Psoas muscle (tissue), 8 donors: ENCODE results near the gene GPR25. TPM values are rescaled to one million over a fixed set of nuclear protein-coding genes. Genes with fewer than 3 reads are reported as not detected.
A peak's percentile ranks its signal among the peaks of the same experiment; 100 is the strongest.

Experiments
- ATAC-seq, 4 donors: fragments of 200-7000 bp; cut with Tn5 transposase; one replicate each; pipeline ENCODE4 v1.9.1; 2020; ENCODE audit warnings: moderate library complexity in 3 of 4, mild to moderate bottlenecking in 2 of 4
- DNase-seq, 2 donors: peaks; one replicate each; pipeline ENCODE4 v3.0.0-alpha.2; 2020
- H3K27ac ChIP-seq: fragments of 200-600 bp; one replicate; pipeline ENCODE4 v1.8.0; 2022
- H3K27me3 ChIP-seq, 3 donors: fragments of 200-600 bp in 1 of 3; one replicate each; pipeline versions ENCODE4 v1.6.1 to v1.8.0; 2013 to 2022; ENCODE audit warnings: low read length in 2 of 3, mild to moderate bottlenecking in 2 of 3, moderate library complexity in 1 of 3; ENCODE audit not compliant: insufficient read depth in 3 of 3
- H3K36me3 ChIP-seq, 2 donors: fragments of 200-600 bp in 1 of 2; one replicate each; pipeline versions ENCODE4 v1.6.1 to v1.8.0; 2013 to 2022; ENCODE audit warnings: low read depth in 1 of 2, mild to moderate bottlenecking in 1 of 2, moderate library complexity in 1 of 2; ENCODE audit not compliant: insufficient read depth in 1 of 2
- H3K4me1 ChIP-seq: fragments of 200-600 bp; one replicate; pipeline ENCODE4 v1.8.0; 2022
- H3K4me3 ChIP-seq: fragments of 200-600 bp; one replicate; pipeline ENCODE4 v1.8.0; 2022; ENCODE audit warnings: mild to moderate bottlenecking
- H3K9me3 ChIP-seq: fragments of 200-600 bp; one replicate; pipeline ENCODE4 v1.8.0; 2022
- CTCF ChIP-seq: fragments of 200-600 bp; IDR thresholded peaks from one replicate; pipeline ENCODE4 v1.8.0; 2022; ENCODE audit warnings: antibody characterized with exemption
- WGBS, 3 donors: extraction: QIAGEN DNeasy Blood & Tissue Kit; methylation state at CpG; one replicate each; pipeline versions ENCODE4 v1.1.6 to v1.1.7; 2013; 5-methylcytosine and 5-hydroxymethylcytosine counted together
- intact Hi-C, 2 donors: fragments of 100-400 bp; cut with DNase I; formaldehyde crosslinking; loops; one replicate each; pipeline versions ENCODE4 v1.11.0 to v1.14.2; 2022
- polyA plus RNA-seq, 3 donors: library from polyadenylated mRNA; stranded (reverse); fragments of 200-250 nt; gene quantifications; one replicate each; pipeline ENCODE4 v1.2.3, GENCODE V29; 2013
- total RNA-seq, 4 donors: library from RNA; stranded (reverse); fragmentation: NEBNext Ultra II Directional in 2 of 4; extraction: Animal tissue kit (Norgen Biotek cat#: 25700) in 2 of 4; gene quantifications; one replicate each; pipeline versions ENCODE4 v1.2.1 to v1.2.4, GENCODE V29; 2021 to 2023
- donor health status: healthy with polysubstance abuse.
- donor health status: DM: no; HTN: no; CAD: no; lungs with moderate emphysema.
- donor health status: Bipolar disorder and iron deficiency.
- donor health status: healthy.
- donor health status: DM: yes; HTN: yes; CAD: no.
- donor health status: DM: no; HTN: no; CAD: no.
- donor health status: DM: no; HTN: no; CAD: no.
- donor health status: DM: yes; HTN: yes; CAD: no.

Gene GPR25
- total and polyA plus RNA-seq, 7 donors, result not detected

- H3K4me1 ChIP-seq, result peaks cover 2% of the 10 kb centered on the region
- H3K27ac ChIP-seq, result no peak overlapping the region
- no peaks in the 10 kb centered on the region for H3K9me3 ChIP-seq
- no peak overlapping the region for H3K4me3 ChIP-seq
- no peak for DNase-seq
- TF ChIP-seq CTCF, result no peak
- 89 to 99% (median 92%) methylated on average over 2 of the region's 2 CpGs for WGBS, 3 donors
- H3K36me3 ChIP-seq, result peaks cover 0 to 42% of the 10 kb centered on the region in 2 donors
- intact Hi-C loops, result no loop called here
- no peak for ATAC-seq
- no peaks in the 10 kb centered on the region for H3K27me3 ChIP-seq
These were observed 10.7 kb upstream of the GPR25 start for GRCh38 chr1:200861937-200862647.

GRCh38 chr1:200862713-200863415 is 9.9 kb upstream of the GPR25 start:
- no peaks in the 10 kb centered on the region for H3K9me3 ChIP-seq
- intact Hi-C loops, result no loop called here
- no peak for DNase-seq
- WGBS, 3 donors, result 93 to 96% (median 95%) methylated on average over 9 of the region's 9 CpGs
- ATAC-seq, result no peak
- TF ChIP-seq CTCF, result no peak
- peaks cover 0 to 34% of the 10 kb centered on the region in 2 donors for H3K36me3 ChIP-seq
- H3K27me3 ChIP-seq, result no peaks in the 10 kb centered on the region
- peaks cover 5% of the 10 kb centered on the region for H3K4me1 ChIP-seq
- H3K27ac ChIP-seq, result no peak overlapping the region
- H3K4me3 ChIP-seq, result no peak overlapping the region

GRCh38 chr1:200866116-200866515 is 6.7 kb upstream of the GPR25 start:
- no peak for TF ChIP-seq CTCF
- Histone ChIP-seq H3K4me1 (peaks cover 5% of the 10 kb centered on the region), H3K4me3 (no peak overlapping the region), H3K36me3 (peaks cover 0 to 19% of the 10 kb centered on the region in 2 donors), H3K9me3 (no peaks in the 10 kb centered on the region), H3K27me3 (peaks cover 0 to 3% (median 0%) of the 10 kb centered on the region in 3 donors), H3K27ac (no peak overlapping the region)
- intact Hi-C loops, result no loop called here
- WGBS, 3 donors, result 53 to 59% (median 56%) methylated on average over 3 of the region's 3 CpGs
- ATAC-seq (no peak), DNase-seq (no peak)

GRCh38 chr1:200866521-200866920 is 6.3 kb upstream of the GPR25 start:
- ATAC-seq (peak in 3 of 4 donors; percentile 29 to 43 (median 42)), DNase-seq (no peak)
- no peak overlapping the region for H3K4me3 ChIP-seq
- intact Hi-C loops, result no loop called here
- 23 to 29% (median 24%) methylated on average over 5 of the region's 5 CpGs for WGBS, 3 donors
- peaks cover 0 to 19% of the 10 kb centered on the region in 2 donors for H3K36me3 ChIP-seq
- peaks cover 5% of the 10 kb centered on the region for H3K4me1 ChIP-seq
- TF ChIP-seq CTCF, result no peak
- H3K27ac ChIP-seq, result no peak overlapping the region
- H3K9me3 ChIP-seq, result no peaks in the 10 kb centered on the region
- H3K27me3 ChIP-seq, result peaks cover 0 to 4% (median 3%) of the 10 kb centered on the region in 3 donors
